Aorta (tissue), 5 donors: ENCODE results near the gene TBCA. TPM values are rescaled to one million over a fixed set of nuclear protein-coding genes. Genes with fewer than 3 reads are reported as not detected.

Experiments used
- ATAC-seq: fragments of 200-7000 bp; cut with Tn5 transposase; one replicate; pipeline ENCODE4 v1.9.1; 2022; ENCODE audit warnings: moderate library complexity; ENCODE audit not compliant: low FRiP score
- DNase-seq, 2 donors: peaks; one replicate each; pipeline ENCODE4 v3.0.0-alpha.2; 2020
- H3K27ac ChIP-seq, 2 donors: one replicate each; pipeline ENCODE4 v1.5.1; 2013; ENCODE audit warnings: low read length in 2 of 2, mild to moderate bottlenecking in 2 of 2, moderate library complexity in 2 of 2, control low read depth in 1 of 2, inconsistent platforms in 1 of 2, low read depth in 1 of 2
- H3K27me3 ChIP-seq, 2 donors: one replicate each; pipeline ENCODE4 v1.6.1; 2013; ENCODE audit warnings: control low read depth in 1 of 2, low read length in 1 of 2, mild to moderate bottlenecking in 1 of 2, moderate library complexity in 1 of 2; ENCODE audit not compliant: insufficient read depth in 2 of 2, control insufficient read depth in 1 of 2
- H3K36me3 ChIP-seq, 2 donors: one replicate each; pipeline ENCODE4 v1.6.1; 2013; ENCODE audit warnings: control low read depth in 1 of 2, low read length in 1 of 2, mild to moderate bottlenecking in 1 of 2; ENCODE audit not compliant: insufficient read depth in 2 of 2, control insufficient read depth in 1 of 2
- H3K4me1 ChIP-seq, 2 donors: one replicate each; pipeline ENCODE4 v1.6.1; 2013; ENCODE audit warnings: low read length in 2 of 2, control low read depth in 1 of 2, mild to moderate bottlenecking in 1 of 2, moderate library complexity in 1 of 2; ENCODE audit not compliant: insufficient read depth in 2 of 2, control insufficient read depth in 1 of 2
- H3K4me3 ChIP-seq, 2 donors: one replicate each; pipeline ENCODE4 v1.5.1; 2013; ENCODE audit warnings: low read length in 2 of 2, control low read depth in 1 of 2, mild to moderate bottlenecking in 1 of 2
- H3K9me3 ChIP-seq: one replicate; pipeline ENCODE4 v1.6.1; 2013; ENCODE audit warnings: mild to moderate bottlenecking, low read length; ENCODE audit not compliant: control insufficient read depth
- WGBS, 2 donors: extraction: QIAGEN DNeasy Blood & Tissue Kit; methylation state at CpG; one replicate each; pipeline ENCODE4 v1.1.7; 2013; 5-methylcytosine and 5-hydroxymethylcytosine counted together
- intact Hi-C, 2 donors: fragments of 100-400 bp; cut with DNase I; formaldehyde crosslinking; loops; one replicate each; pipeline versions ENCODE4 v1.14.2 to v1.15.0; 2022
- polyA plus RNA-seq, 2 donors: library from polyadenylated mRNA; stranded (reverse); fragments of 200-250 nt; gene quantifications; one replicate each; pipeline ENCODE4 v1.2.3, GENCODE V29; 2013
- total RNA-seq, 2 donors: library from RNA; stranded (reverse); fragmentation: NEBNext Ultra II Directional; extraction: Animal tissue kit (Norgen Biotek cat#: 25700); gene quantifications; one replicate each; pipeline ENCODE4 v1.2.1, GENCODE V29; 2021
- donor health status: healthy with polysubstance abuse.
- donor health status: Bipolar disorder and iron deficiency.
- donor health status: DM: no; HTN: no; CAD: no.
- donor health status: DM: no; HTN: no; CAD: no.
- donor health status: DM: yes; HTN: yes; CAD: no.

TBCA gene
- total and polyA plus RNA-seq, 4 donors = 98.9 to 269 (median 158) TPM

DNA sequence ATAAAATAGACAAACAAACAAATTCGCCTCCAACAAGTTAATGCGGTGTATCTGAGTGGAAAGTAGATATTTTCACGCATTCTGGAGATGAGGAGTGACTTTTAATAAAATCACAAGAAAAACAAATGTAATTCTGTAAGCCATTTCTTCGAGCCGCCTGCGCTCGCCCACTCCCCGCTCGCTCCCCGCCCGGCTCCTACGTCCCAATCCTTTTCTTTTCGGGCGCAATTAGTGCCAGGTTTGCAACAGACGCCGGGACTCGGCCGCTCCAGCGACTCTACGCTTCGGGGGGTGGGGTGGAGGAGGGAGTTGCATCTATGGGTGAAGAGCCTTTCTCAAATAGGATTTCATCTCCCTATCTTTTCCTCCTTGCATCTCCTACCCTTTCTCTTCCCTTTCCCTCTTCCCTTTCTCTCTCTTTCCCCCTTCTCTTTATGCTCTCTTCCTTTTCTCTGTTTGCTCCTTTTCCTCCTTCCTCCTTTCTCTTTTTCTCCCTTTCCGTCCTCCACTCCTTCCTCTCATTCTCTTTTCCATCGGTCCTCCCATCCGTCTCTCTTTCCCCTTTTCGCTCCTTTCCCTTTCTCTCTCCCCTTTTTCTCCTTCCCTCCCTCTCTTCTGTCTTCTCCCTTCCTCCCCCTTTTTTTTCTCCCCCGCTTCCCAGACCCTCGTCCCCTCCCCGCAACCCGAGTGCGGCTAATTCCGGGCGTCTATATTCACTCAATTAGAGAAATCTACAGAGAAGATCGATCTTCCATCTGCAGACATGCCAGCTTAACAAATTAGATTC lies 131.6 kb downstream of the TBCA start:
- no peak for DNase-seq
- H3K27ac ChIP-seq = no peak overlapping the region
- no peaks in the 10 kb centered on the region for H3K9me3 ChIP-seq
- 10 to 11% methylated on average over 33 of the region's 33 CpGs for WGBS, 2 donors
- peak overlapping the region in 1 of 2 donors; percentile 23 for H3K4me3 ChIP-seq
- H3K27me3 ChIP-seq = no peaks in the 10 kb centered on the region
- intact Hi-C loops = loop anchor here in 1 of 2 donors (10.0 kb wide), 1 partner anchor 360 kb away; no protein-coding TSS in a partner anchor
- ATAC-seq = no peak
- peaks cover 0 to 3% of the 10 kb centered on the region in 2 donors for H3K4me1 ChIP-seq
- no peaks in the 10 kb centered on the region for H3K36me3 ChIP-seq

DNA sequence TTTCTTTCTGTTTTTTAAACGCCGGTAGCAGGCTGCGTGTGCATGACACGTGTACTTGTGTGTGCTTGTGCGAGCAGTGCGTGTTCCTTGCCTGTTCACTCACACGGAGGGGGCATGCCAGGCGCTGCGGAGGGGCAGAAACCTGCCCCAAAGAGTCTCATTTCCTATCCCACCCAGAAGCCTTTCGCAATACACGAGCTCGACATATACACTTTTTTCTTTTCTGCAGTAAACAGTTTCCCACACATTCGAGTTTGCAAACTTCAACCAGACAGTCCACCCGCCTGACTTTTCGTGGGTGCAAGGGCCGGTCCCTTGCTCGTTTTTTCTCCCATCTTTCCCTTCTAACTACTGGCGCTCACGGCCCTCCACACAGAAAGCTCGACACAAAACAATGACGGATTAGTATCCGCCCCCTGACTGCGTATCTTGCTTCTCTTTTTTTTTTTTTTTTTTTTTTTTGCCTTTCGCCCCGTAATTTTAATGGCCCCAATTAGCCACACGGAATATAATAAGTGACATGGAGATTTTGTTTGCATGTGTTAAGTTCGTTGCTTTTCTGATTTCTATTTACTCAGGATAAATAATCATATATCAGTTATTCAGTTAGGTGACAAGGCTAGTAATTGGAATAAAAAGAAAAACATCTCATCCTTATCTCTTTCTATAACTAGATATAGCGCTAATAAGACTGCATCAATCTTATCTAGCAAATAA lies 132.3 kb downstream of the TBCA start:
- no peaks in the 10 kb centered on the region for H3K27me3 ChIP-seq
- peaks cover 0 to 3% of the 10 kb centered on the region in 2 donors for H3K4me1 ChIP-seq
- ATAC-seq (no peak), DNase-seq (no peak)
- no peaks in the 10 kb centered on the region for H3K36me3 ChIP-seq
- WGBS, 2 donors = 8 to 16% methylated on average over 28 of the region's 28 CpGs
- intact Hi-C loops = loop anchor here in 1 of 2 donors (10.0 kb wide), 1 partner anchor 361 kb away; no protein-coding TSS in a partner anchor
- no peak overlapping the region for H3K27ac ChIP-seq
- no peaks in the 10 kb centered on the region for H3K9me3 ChIP-seq
- H3K4me3 ChIP-seq = no peak overlapping the region

DNA sequence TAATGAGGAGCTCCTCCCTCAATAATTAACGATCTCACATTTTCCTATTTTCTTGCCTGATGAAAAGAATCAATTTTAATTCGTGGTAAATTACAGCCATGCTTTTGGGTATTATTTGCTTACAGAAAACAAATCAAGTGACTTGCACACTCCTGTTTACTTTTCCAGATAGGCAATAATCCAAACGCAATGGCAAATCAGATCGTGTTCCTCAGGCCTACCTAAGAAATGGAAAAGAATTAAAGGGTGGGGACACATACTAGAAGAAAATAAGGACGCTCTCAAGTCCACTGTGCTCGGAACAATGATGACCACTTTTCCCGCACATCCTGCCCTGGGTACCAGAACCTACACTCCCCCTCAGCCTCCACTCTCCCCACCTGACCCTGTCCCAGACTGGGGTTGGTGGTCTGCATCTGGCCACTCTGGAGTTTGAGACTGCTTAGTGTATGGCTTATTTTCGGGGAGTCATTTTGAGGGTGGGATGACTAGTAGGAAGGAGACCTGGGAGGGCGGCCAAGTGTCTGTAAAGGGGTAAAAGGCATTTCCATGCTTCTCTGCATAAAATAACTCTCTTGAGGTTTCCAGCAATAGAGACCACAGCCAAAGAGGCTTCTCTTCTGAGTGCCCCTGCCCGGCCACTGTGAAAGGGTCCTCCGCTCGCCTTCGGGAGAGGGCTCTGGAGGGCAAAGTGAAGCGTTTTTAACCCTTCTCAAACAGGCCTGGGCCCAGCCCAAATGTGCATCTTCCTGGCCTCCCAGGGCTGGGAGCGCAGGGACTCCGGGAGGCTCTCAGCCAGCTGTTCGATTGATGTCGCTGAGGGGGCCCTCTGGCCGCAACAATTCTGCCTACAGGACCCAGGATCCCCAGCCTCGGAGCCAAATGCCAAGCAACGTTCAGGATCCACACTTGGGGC lies 133.1 kb downstream of the TBCA start:
- no peaks in the 10 kb centered on the region for H3K9me3 ChIP-seq
- no peaks in the 10 kb centered on the region for H3K27me3 ChIP-seq
- no peak overlapping the region for H3K27ac ChIP-seq
- H3K36me3 ChIP-seq = no peaks in the 10 kb centered on the region
- H3K4me1 ChIP-seq = peaks cover 0 to 3% of the 10 kb centered on the region in 2 donors
- intact Hi-C loops = loop anchor here in 1 of 2 donors (10.0 kb wide), 1 partner anchor 362 kb away; no protein-coding TSS in a partner anchor
- H3K4me3 ChIP-seq = no peak overlapping the region
- DNase-seq (no peak), ATAC-seq (no peak)
- WGBS, 2 donors = 17 to 21% methylated on average over 21 of the region's 21 CpGs

DNA sequence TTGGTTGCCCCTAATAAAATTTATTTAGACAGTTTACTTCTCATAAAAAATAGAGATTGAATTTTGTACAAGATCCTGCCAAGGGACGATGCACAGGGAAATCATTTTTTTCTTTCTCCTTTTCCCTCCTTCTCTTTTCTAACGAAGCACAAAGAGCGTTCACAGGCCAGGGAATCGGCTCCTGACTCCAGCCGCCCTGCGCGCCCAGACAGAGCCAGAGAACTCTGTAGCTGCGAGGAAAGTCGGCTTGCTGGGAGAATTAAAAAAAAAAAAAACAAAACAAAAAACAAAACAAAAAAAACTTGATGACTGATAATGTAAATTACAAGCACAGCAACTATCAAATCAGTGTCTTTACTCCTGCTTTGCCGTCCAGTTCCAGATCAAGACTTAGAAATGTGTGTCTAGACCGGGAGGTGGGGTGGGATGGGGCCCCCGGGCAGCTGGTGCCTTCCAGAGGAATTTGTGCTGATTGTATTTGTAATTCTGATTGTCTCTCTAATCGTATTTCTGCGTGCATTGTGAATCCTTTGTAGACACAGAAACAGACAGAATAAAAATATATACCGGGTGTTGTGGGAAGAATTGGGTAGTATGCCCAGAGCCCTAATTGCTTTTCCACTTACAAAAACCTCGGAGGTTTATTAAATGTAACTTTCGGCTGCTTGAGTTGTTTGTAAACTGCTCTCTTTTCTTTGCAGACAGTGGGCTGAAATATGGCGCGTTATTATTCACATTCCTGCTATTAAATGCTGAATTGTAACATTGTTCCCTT lies 134.0 kb downstream of the TBCA start:
- WGBS, 2 donors = 28 to 29% methylated on average over 19 of the region's 19 CpGs
- intact Hi-C loops = loop anchor here in 1 of 2 donors (10.0 kb wide), 1 partner anchor 363 kb away; no protein-coding TSS in a partner anchor
- Histone ChIP-seq H3K36me3 (no peaks in the 10 kb centered on the region), H3K9me3 (no peaks in the 10 kb centered on the region), H3K27me3 (no peaks in the 10 kb centered on the region), H3K4me1 (peaks cover 0 to 3% of the 10 kb centered on the region in 2 donors), H3K4me3 (no peak overlapping the region), H3K27ac (no peak overlapping the region)
- no peak for DNase-seq
- ATAC-seq = no peak

DNA sequence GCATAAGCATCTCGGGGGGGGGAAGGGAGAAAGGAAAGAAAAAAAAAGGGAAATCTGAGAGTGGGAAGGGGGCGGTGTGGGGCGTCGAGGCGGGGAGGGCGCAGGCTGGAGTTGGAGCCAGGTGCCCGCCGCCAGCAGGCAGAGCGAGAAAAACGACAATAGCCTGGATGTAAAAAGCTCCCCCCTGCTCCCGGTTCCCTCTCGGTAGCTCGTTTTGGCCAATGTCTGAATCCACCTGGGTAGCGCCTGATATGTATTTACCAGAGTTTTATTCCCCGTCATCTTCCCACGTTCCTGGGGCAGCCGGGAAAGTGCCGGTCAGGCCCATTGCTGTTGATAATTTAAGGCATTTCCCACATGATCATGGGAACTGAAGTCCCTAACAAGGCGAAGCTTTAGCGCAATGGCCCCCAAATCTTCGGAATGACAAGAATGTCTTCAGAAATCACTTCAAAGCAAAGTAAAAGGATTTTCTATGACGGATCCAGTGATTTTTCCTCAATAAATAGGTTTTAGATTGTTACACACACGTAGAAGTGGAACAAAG lies 134.7 kb downstream of the TBCA start:
- peaks cover 0 to 3% of the 10 kb centered on the region in 2 donors for H3K4me1 ChIP-seq
- ATAC-seq (no peak), DNase-seq (no peak)
- intact Hi-C loops = loop anchor here in 1 of 2 donors (10.0 kb wide), 1 partner anchor 363 kb away; no protein-coding TSS in a partner anchor
- no peaks in the 10 kb centered on the region for H3K27me3 ChIP-seq
- no peaks in the 10 kb centered on the region for H3K36me3 ChIP-seq
- no peaks in the 10 kb centered on the region for H3K9me3 ChIP-seq
- 19 to 20% methylated on average over 23 of the region's 23 CpGs for WGBS, 2 donors
- no peak overlapping the region for H3K27ac ChIP-seq
- H3K4me3 ChIP-seq = no peak overlapping the region

Other genes starting within 250 kb of the TBCA start
- gene OTP, start 137.6 kb downstream of the TBCA start, total RNA-seq = not detected
- gene OTP, start 137.6 kb downstream of the TBCA start, polyA plus RNA-seq = not detected